Measurements from ENCODE around the gene KSR1. TPM values are rescaled to one million over a fixed set of nuclear protein-coding genes. Genes with fewer than 3 reads are reported as not detected.
A peak's percentile ranks its signal among the peaks of the same experiment; 100 is the strongest.

Gene KSR1
- total RNA-seq, 6 donors from 2014 or later = 23.0 to 94.3 (median 60.9) TPM

DNA sequence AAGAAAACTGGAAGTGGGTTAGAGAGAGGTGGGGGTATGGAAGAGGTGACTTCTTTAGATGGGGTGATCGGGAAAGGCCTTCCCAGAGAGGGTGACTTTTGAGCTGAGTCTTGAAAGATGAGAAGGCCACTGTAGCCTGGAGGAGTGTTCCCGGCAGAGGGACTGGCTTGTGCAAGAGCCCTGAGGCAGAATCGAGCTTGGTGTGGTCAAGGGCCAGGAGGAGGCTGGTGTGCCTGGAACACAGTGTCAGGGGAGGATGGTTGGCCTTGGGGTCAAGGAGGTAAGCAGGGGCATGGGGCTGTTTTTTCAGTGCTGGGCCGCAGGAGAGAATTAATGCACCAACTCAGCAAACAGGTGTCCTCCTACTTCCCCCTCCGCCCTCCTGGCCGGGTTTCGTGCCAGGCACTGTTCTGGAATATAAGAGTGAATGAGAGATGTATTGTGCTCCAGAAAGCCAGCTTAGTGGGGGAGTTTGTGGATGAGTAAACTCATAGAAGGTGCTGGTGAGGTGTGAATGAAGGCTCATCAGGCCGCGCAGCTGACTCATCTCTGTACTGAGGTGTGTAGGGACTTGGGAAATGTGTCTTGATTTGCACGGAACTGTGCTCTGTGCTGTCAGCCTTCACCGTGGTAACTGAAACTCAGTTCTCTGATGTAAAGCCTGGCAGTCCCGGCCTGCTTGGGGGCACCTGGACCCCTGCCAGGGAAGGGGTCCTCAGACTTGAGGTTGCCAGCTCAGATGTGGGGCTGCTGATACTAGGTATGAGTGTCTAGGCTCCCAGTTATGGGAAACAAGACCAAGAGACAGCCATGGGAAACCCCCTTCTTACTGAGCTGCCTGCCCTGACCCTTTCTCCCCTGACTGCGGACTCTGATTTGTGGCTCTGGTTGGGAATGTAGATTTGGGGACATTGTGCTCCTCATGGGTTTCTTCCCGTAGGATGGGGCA is 15.3 kb downstream of the KSR1 start:
- ATAC-seq (ENCODE audit: low FRiP score in 2 of 2) (no peak), DNase-seq (no peak)
- no peaks in the 10 kb centered on the region for H3K36me3 ChIP-seq
- no peak overlapping the region for H3K4me3 ChIP-seq
- TF ChIP-seq, protein P1, sequence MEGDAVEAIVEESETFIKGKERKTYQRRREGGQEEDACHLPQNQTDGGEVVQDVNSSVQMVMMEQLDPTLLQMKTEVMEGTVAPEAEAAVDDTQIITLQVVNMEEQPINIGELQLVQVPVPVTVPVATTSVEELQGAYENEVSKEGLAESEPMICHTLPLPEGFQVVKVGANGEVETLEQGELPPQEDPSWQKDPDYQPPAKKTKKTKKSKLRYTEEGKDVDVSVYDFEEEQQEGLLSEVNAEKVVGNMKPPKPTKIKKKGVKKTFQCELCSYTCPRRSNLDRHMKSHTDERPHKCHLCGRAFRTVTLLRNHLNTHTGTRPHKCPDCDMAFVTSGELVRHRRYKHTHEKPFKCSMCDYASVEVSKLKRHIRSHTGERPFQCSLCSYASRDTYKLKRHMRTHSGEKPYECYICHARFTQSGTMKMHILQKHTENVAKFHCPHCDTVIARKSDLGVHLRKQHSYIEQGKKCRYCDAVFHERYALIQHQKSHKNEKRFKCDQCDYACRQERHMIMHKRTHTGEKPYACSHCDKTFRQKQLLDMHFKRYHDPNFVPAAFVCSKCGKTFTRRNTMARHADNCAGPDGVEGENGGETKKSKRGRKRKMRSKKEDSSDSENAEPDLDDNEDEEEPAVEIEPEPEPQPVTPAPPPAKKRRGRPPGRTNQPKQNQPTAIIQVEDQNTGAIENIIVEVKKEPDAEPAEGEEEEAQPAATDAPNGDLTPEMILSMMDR (IDR thresholded peaks at IDR 0.05) = no peak
- TF ChIP-seq EP300 (IDR thresholded peaks at IDR 0.05) (no peak), POLR2A (IDR thresholded peaks at IDR 0.05) (no peak), POLR2AphosphoS5 (IDR thresholded peaks at IDR 0.05) (no peak)
- no peak overlapping the region for H3K27ac ChIP-seq
- no peaks in the 10 kb centered on the region for H3K9me3 ChIP-seq
- no peaks in the 10 kb centered on the region for H3K27me3 ChIP-seq
- H3K4me1 ChIP-seq = peaks cover 21 to 58% (median 24%) of the 10 kb centered on the region in 4 donors
- WGBS, 2 donors = 80 to 84% methylated on average over 12 to 14 of the region's 14 CpGs

DNA sequence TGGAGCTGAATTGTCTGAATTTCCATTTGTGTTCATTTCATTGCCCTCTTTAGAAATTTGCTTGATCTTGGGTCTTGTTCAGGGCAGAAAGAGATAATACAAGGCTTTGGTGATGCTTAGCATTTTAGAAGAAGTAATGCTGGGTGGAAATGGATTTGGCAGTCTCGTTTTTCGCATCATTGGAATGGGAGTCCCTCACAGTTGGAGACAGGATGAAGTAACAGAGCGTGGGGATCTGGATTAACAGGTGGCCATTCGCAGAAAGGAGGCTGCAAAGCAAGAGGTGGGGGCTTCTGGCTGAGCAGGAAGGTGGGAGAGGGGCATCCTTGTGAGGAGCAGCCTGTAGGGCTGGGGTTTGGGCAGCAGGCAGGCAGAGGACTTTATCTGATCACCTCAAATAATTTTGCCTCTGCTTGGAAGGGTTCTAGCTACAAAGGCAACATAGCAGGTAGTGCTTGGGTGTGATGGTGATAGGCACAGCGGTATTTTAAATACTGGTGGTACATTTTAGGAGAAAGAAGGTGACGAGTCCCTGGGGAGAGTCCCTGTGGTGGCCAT is 17.0 kb downstream of the KSR1 start:
- 78 to 81% methylated on average over 6 of the region's 6 CpGs for WGBS, 2 donors
- Histone ChIP-seq H3K27me3 (no peaks in the 10 kb centered on the region), H3K4me3 (no peak overlapping the region), H3K4me1 (peaks cover 15 to 49% (median 22%) of the 10 kb centered on the region in 4 donors), H3K36me3 (no peaks in the 10 kb centered on the region), H3K9me3 (no peaks in the 10 kb centered on the region), H3K27ac (peak overlapping the region; percentile 29 to 70 (median 48))
- no peak for TF ChIP-seq POLR2A (IDR thresholded peaks at IDR 0.05)
- TF ChIP-seq POLR2AphosphoS5 (IDR thresholded peaks at IDR 0.05) = no peak
- TF ChIP-seq EP300 (IDR thresholded peaks at IDR 0.05) = no peak
- TF ChIP-seq, protein P1 (IDR thresholded peaks at IDR 0.05) = no peak
- peak in 1 of 2 donors; percentile 38 for ATAC-seq (ENCODE audit: low FRiP score in 2 of 2)
- no peak for DNase-seq

DNA sequence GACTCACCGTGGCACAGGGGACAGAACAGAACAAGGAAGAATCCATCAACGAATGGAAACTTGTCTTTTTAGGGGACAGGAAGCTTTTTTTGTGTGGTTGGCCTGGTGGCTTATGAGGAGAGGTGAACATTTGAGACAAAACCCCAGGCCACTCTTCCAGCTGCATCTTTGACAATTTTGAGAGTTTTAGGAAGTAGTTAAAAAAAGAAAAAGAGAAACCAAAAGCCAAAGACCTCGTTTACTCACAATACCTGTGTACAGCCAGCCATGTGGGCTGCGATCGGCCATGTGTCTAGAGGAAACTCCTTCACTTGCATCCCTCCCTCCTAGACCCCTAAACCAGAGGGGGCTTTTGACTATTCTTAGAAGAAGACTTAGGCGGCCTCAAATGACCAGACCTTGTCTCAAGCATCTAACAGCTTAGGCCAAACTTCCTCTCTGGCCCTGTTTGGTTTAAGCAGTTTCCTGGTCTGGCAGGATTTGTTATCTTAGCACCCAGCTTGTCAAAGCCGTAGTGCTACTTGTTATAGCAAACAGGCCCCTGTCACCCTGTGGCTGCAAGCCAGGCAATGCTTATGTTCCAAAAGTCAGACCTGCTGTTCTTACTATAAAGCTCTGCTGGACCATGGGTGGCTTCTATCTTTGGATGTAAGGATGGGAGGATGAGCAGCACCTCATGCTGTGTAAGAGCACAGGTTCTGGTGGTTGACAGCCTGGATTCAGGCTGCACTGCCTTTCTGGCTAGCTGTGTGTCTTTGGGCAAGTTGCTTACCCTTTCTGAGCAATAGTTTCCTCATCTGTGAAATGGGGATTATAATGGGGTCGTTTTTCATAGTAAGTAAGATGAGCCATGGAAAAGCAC is 17.7 kb downstream of the KSR1 start:
- H3K9me3 ChIP-seq = no peaks in the 10 kb centered on the region
- no peak overlapping the region for H3K4me3 ChIP-seq
- no peaks in the 10 kb centered on the region for H3K36me3 ChIP-seq
- peak overlapping the region; percentile 29 to 70 (median 48) for H3K27ac ChIP-seq
- peak in 1 of 2 donors; percentile 25 for TF ChIP-seq POLR2AphosphoS5 (IDR thresholded peaks at IDR 0.05)
- TF ChIP-seq POLR2A (IDR thresholded peaks at IDR 0.05) = no peak
- TF ChIP-seq EP300 (IDR thresholded peaks at IDR 0.05) = peak in 2 of 4 donors; percentile 27 to 35
- ATAC-seq (ENCODE audit: low FRiP score in 2 of 2) (peak; percentile 8 to 25), DNase-seq (peak in 1 of 2 donors; percentile 65)
- no peaks in the 10 kb centered on the region for H3K27me3 ChIP-seq
- 23 to 28% methylated on average over 8 of the region's 8 CpGs for WGBS, 2 donors
- peaks cover 15 to 45% (median 22%) of the 10 kb centered on the region in 4 donors for H3K4me1 ChIP-seq

DNA sequence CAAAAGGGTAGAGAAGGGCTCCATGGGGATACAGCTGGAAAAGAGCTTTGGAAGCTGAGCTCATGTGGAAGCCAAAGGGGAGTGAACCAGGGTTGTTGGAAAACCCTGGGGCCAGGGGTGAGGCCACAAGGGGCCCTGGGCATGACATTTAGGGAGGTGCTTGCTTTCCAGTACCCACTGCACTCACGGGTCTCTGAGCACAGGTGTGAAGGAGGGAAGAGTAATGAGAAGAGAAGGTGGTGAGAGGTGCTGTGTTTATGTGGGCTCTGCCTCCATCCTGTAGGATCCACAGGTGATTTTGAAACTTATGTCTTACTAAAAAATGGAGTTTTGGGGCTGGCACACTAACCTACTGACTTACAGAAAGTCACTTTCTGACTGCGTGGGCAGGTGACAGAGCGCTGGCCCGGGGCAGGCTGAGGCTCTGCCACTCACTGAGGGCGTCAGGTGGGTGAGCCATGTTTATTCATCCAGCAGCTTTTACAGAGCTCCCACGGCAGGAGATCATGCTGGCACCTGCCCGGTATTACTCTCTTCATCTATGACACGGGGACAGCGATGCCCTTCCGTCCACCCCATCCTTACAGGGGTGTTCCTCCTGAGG is 18.9 kb downstream of the KSR1 start:
- DNase-seq = no peak
- peaks cover 15 to 43% (median 22%) of the 10 kb centered on the region in 4 donors for H3K4me1 ChIP-seq
- H3K27ac ChIP-seq = peak overlapping the region in 1 of 4 donors; percentile 70

More for the DNA sequence above, 18.9 kb downstream of the KSR1 start:
- no peaks in the 10 kb centered on the region for H3K27me3 ChIP-seq
- no peak overlapping the region for H3K4me3 ChIP-seq
- WGBS, 2 donors = 89 to 92% methylated on average over 6 to 10 of the region's 10 CpGs
- no peak for ATAC-seq (ENCODE audit: low FRiP score in 2 of 2)
- H3K36me3 ChIP-seq = no peaks in the 10 kb centered on the region
- TF ChIP-seq, protein P1 (IDR thresholded peaks at IDR 0.05) = no peak
- TF ChIP-seq POLR2AphosphoS5 (IDR thresholded peaks at IDR 0.05) (no peak), POLR2A (IDR thresholded peaks at IDR 0.05) (no peak), EP300 (IDR thresholded peaks at IDR 0.05) (no peak)
- H3K9me3 ChIP-seq = no peaks in the 10 kb centered on the region

All from upper lobe of left lung (tissue), 6 donors.